ENCODE data around the gene USP9Y.

The USP9Y gene

GRCh38 chrY:12846793-12847192, 145.8 kb downstream of the USP9Y start:
- Mint-ChIP-seq H3K9me3 (no peaks in the 10 kb centered on the region), H3K27ac (no peak overlapping the region), H3K4me3 (no peak overlapping the region), H3K4me1 (ENCODE audit: low read depth) (no peaks in the 10 kb centered on the region), H3K36me3 (ENCODE audit: low read depth) (no peaks in the 10 kb centered on the region), H3K27me3 (no peaks in the 10 kb centered on the region)
- DNase-seq: no peak

GRCh38 chrY:12855791-12856275, 154.8 kb downstream of the USP9Y start:
- Mint-ChIP-seq H3K36me3 (ENCODE audit: low read depth) (no peaks in the 10 kb centered on the region), H3K27ac (no peak overlapping the region), H3K4me3 (no peak overlapping the region), H3K9me3 (no peaks in the 10 kb centered on the region), H3K27me3 (no peaks in the 10 kb centered on the region), H3K4me1 (ENCODE audit: low read depth) (no peaks in the 10 kb centered on the region)
- no peak for DNase-seq

GRCh38 chrY:12867960-12868359, 166.9 kb downstream of the USP9Y start:
- H3K27me3 Mint-ChIP-seq: no peaks in the 10 kb centered on the region
- no peak overlapping the region for H3K27ac Mint-ChIP-seq
- DNase-seq: no peak
- H3K4me3 Mint-ChIP-seq: no peak overlapping the region
- no peaks in the 10 kb centered on the region for H3K4me1 Mint-ChIP-seq (ENCODE audit: low read depth)
- H3K9me3 Mint-ChIP-seq: no peaks in the 10 kb centered on the region
- no peaks in the 10 kb centered on the region for H3K36me3 Mint-ChIP-seq (ENCODE audit: low read depth)

- no peak overlapping the region for H3K4me3 Mint-ChIP-seq
- H3K27ac Mint-ChIP-seq: no peak overlapping the region
- no peaks in the 10 kb centered on the region for H3K9me3 Mint-ChIP-seq
- DNase-seq: no peak
- no peaks in the 10 kb centered on the region for H3K4me1 Mint-ChIP-seq (ENCODE audit: low read depth)
- H3K36me3 Mint-ChIP-seq (ENCODE audit: low read depth): no peaks in the 10 kb centered on the region
- no peaks in the 10 kb centered on the region for H3K27me3 Mint-ChIP-seq
Observed at GRCh38 chrY:12896973-12897372, 195.9 kb downstream of the USP9Y start.

GRCh38 chrY:12898604-12899003, 197.6 kb downstream of the USP9Y start:
- no peak for DNase-seq
- Mint-ChIP-seq H3K9me3 (no peaks in the 10 kb centered on the region), H3K4me3 (no peak overlapping the region), H3K36me3 (ENCODE audit: low read depth) (no peaks in the 10 kb centered on the region), H3K27me3 (no peaks in the 10 kb centered on the region), H3K4me1 (ENCODE audit: low read depth) (no peaks in the 10 kb centered on the region), H3K27ac (no peak overlapping the region)

DNA sequence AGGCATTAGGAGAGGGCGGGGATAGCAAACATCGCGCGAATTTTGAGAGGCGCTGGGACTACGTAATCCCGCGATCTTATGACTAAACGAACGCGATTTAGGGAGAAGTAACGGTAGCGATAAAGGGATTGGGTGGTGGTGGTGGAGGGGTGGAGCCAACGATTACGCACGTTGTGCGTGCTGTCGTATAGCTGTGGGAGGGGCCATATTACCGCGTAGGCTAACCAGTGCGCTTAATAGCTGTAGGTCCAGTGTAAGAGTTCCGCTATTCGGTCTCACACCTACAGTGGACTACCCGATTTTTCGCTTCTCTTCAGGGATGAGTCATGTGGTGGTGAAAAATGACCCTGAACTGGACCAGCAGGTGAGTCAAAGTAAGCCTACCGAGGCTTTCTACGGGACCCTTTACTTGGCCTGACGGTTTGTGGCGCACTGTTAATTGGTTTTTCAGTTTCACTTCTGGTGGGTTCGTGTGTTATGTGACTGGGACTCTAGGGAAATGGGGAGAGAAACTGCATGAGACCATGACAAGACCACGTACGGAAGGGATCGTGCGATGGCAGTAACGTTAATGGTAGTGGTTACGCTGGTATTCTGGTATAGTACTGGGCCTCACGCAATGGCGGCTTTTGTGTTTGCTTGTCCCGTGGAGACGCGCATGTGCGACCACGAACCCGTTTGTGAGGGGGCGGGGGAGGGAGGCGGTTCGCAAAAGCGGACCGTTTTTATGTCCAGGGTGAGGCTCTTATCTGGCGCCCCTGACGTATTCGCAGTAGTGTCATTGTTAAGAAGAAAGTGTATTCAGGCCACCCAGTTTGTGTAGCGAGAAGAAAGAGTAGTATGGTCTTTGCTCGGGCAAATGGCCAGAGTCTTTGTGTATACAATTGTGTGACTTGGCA, 203.8 kb downstream of the USP9Y start, which contains the start of gene DDX3Y:
Gene DDX3Y (plus strand): TSS at position 251 of the 899 bp plus-strand sequence. CDS start 69 bp downstream, at position 320.
- Mint-ChIP-seq H3K36me3 (ENCODE audit: low read depth) (no peaks in the 10 kb centered on the region), H3K4me3 (no peak within 1 kb of the TSS)
- no peak for DNase-seq

GRCh38 chrY:12905517-12905872, 204.5 kb downstream of the USP9Y start:
- no peak overlapping the region for H3K27ac Mint-ChIP-seq
- H3K4me1 Mint-ChIP-seq (ENCODE audit: low read depth): no peaks in the 10 kb centered on the region
- H3K9me3 Mint-ChIP-seq: no peaks in the 10 kb centered on the region
- no peaks in the 10 kb centered on the region for H3K27me3 Mint-ChIP-seq
- no peak for DNase-seq
- H3K36me3 Mint-ChIP-seq (ENCODE audit: low read depth): no peaks in the 10 kb centered on the region
- H3K4me3 Mint-ChIP-seq: no peak overlapping the region

More for the DNA sequence above, 203.8 kb downstream of the USP9Y start, which contains the start of gene DDX3Y:
- no peak within 1 kb of the TSS for H3K27ac Mint-ChIP-seq
- H3K27me3 Mint-ChIP-seq: no peaks in the 10 kb centered on the region
- no peaks in the 10 kb centered on the region for H3K9me3 Mint-ChIP-seq
- H3K4me1 Mint-ChIP-seq (ENCODE audit: low read depth): no peaks in the 10 kb centered on the region

DNA sequence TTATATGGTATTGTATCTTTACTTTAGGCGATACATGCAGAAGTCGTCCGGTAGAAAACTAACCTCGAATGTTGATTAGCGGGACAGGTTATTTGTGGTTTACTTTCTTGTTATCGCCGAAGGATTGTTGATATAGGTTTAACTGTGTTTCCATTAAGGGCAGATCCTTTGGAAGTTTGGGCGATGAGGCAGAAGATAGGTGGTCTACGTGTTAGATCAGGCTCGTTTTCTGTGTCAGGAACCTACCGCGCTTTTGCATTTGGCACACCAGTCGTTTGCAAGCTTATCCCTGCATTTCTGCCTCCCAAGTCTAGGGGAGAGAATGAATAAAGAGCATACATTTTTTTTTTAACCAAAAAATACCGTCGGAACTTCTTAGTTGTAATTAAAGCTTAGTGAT, 204.9 kb downstream of the USP9Y start:
- Mint-ChIP-seq H3K27me3 (no peaks in the 10 kb centered on the region), H3K4me3 (no peak overlapping the region), H3K27ac (no peak overlapping the region), H3K4me1 (ENCODE audit: low read depth) (no peaks in the 10 kb centered on the region), H3K9me3 (no peaks in the 10 kb centered on the region), H3K36me3 (ENCODE audit: low read depth) (no peaks in the 10 kb centered on the region)
- DNase-seq: no peak
